ENCODE results near the gene HOXC10.

The HOXC10 gene

DNA sequence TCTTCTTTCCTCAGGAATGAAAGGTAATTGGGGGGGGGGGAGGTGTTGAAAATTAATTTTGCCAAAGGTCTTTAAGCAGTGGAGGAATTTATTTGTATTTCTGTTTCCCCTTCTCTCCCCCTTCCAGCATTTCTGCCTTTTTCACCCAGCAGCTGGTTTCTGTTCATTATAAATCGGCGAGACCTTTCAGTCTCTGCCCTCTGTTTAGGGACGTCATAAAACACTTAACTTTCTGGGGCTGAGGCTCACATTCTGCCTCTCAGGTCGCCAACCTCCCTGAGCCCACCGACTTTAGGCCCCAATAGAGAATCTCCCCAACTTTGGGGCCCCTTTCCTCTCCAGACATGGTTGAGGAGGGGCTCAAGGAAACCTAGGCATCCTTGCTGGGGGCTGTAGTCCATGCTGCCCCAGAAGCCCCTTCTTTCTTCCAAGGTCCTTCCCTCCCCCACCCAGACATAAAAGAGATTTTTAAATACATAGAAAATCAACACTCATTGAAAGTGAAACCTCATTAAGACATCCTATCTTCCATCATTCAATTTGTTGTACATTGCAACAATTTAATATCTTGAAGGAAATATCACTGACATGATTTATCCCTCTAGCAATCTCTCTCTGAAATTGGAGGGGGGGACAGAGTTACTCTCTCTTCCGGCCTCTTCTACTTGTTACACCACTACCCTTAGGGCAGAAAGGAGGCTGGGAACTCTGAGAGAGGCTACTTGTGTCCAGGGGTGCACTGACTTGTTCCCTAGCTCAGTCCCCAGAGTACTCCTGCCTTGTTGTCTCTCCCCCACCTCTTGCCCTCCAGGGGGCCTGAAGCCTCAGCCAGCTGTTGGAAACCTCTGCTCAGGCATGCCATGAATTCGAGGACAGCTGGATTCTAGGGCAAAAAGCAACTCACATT is 40.8 kb downstream of the HOXC10 start:
- H2AFZ ChIP-seq (ENCODE audit: low read depth) = no peak overlapping the region

DNA sequence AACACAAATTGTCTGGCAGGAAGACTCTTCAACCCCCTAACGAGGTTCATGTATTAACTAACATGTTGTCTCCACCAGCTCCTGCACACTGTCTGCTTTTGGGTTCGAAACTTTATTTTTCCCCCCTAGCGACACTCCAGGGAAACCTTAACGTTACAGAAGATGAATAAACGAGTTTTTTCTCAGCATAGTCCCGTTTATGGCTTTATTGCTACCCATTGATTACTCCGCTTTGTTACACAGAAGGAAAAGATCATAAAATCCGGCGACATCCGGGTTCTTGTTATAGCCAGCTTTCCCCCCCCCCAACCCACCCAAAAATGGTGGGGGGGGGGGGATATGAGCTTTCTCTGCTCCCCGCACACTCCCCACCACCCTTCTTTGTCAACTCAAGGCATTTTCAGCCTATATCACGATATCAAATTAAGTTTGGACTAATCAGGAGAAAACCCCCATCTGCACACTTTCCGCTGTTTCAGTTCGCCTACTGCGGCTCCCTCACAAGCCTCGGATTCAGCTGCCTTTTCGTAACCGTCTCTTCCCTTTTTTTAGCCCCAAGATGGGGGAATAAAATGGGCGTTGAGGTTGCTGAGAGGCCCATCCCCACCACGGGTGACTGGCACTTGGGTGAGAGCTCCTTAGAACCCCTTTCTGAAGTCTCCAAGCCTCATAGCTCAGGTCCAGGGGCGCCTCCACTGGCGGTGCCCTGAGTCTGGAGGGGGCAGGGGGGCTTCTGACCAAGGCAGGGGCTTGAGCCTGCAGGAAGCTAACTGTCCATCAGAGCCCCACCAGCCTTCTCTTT is 41.9 kb downstream of the HOXC10 start:
- no peak overlapping the region for H3K4me2 ChIP-seq
- H3K27ac ChIP-seq = no peak overlapping the region
- no peak overlapping the region for H3K4me3 ChIP-seq (IDR thresholded peaks at IDR 0.05; ENCODE audit: insufficient read depth, low read depth, low read length)
- no peaks in the 10 kb centered on the region for H3K36me3 ChIP-seq (ENCODE audit: insufficient read depth)
- H3K79me2 ChIP-seq (ENCODE audit: insufficient read depth, low read depth) = no peaks in the 10 kb centered on the region
- no peaks in the 10 kb centered on the region for H3K4me1 ChIP-seq (ENCODE audit: low read depth, poor library complexity, severe bottlenecking)
- no peak overlapping the region for H3K9ac ChIP-seq
- H3K27me3 ChIP-seq (ENCODE audit: insufficient read depth, low read depth) = peaks cover 99% of the 10 kb centered on the region
- H4K20me1 ChIP-seq (ENCODE audit: insufficient read depth) = no peaks in the 10 kb centered on the region
- no peak overlapping the region for H2AFZ ChIP-seq (ENCODE audit: low read depth)
- TF ChIP-seq, protein P1, sequence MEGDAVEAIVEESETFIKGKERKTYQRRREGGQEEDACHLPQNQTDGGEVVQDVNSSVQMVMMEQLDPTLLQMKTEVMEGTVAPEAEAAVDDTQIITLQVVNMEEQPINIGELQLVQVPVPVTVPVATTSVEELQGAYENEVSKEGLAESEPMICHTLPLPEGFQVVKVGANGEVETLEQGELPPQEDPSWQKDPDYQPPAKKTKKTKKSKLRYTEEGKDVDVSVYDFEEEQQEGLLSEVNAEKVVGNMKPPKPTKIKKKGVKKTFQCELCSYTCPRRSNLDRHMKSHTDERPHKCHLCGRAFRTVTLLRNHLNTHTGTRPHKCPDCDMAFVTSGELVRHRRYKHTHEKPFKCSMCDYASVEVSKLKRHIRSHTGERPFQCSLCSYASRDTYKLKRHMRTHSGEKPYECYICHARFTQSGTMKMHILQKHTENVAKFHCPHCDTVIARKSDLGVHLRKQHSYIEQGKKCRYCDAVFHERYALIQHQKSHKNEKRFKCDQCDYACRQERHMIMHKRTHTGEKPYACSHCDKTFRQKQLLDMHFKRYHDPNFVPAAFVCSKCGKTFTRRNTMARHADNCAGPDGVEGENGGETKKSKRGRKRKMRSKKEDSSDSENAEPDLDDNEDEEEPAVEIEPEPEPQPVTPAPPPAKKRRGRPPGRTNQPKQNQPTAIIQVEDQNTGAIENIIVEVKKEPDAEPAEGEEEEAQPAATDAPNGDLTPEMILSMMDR (conservative IDR thresholded peaks at IDR 0.05; ENCODE audit: low read depth, low read length) = no peak

More for the DNA sequence above, 40.8 kb downstream of the HOXC10 start:
- no peaks in the 10 kb centered on the region for H3K4me1 ChIP-seq (ENCODE audit: low read depth, poor library complexity, severe bottlenecking)
- no peaks in the 10 kb centered on the region for H3K79me2 ChIP-seq (ENCODE audit: insufficient read depth, low read depth)
- H3K27me3 ChIP-seq (ENCODE audit: insufficient read depth, low read depth) = peaks cover 99% of the 10 kb centered on the region
- no peaks in the 10 kb centered on the region for H3K36me3 ChIP-seq (ENCODE audit: insufficient read depth)
- TF ChIP-seq, protein P1 (conservative IDR thresholded peaks at IDR 0.05; ENCODE audit: low read depth, low read length) = no peak
- no peak overlapping the region for H3K9ac ChIP-seq
- no peak overlapping the region for H3K4me3 ChIP-seq (IDR thresholded peaks at IDR 0.05; ENCODE audit: insufficient read depth, low read depth, low read length)
- no peak overlapping the region for H3K27ac ChIP-seq
- no peak overlapping the region for H3K4me2 ChIP-seq
- no peaks in the 10 kb centered on the region for H4K20me1 ChIP-seq (ENCODE audit: insufficient read depth)

DNA sequence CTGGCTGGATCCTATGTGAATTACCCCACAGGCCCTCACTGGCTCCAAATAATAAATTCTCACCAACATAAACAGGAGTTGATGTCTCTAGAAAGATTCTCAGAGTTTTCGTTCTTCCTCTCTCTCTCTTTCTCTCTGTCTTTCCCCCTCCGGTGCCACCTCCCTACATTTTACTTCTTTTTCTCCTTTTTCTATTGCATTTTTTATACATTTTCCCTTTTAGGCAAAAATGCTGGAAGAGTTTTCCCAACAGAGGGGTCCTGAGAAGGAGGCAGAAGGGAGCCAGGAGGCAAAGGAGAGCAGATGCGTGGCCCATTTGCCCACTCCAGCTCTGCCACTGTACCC is 42.5 kb downstream of the HOXC10 start:
- Histone ChIP-seq H3K36me3 (ENCODE audit: insufficient read depth) (no peaks in the 10 kb centered on the region), H3K27ac (no peak overlapping the region), H4K20me1 (ENCODE audit: insufficient read depth) (no peaks in the 10 kb centered on the region), H3K4me2 (no peak overlapping the region), H3K79me2 (ENCODE audit: insufficient read depth, low read depth) (no peaks in the 10 kb centered on the region), H3K9ac (no peak overlapping the region), H3K4me1 (ENCODE audit: low read depth, poor library complexity, severe bottlenecking) (no peaks in the 10 kb centered on the region), H3K27me3 (ENCODE audit: insufficient read depth, low read depth) (peaks cover 99% of the 10 kb centered on the region), H2AFZ (ENCODE audit: low read depth) (no peak overlapping the region), H3K4me3 (IDR thresholded peaks at IDR 0.05; ENCODE audit: insufficient read depth, low read depth, low read length) (no peak overlapping the region)
- TF ChIP-seq, protein P1 (conservative IDR thresholded peaks at IDR 0.05; ENCODE audit: low read depth, low read length) = no peak

DNA sequence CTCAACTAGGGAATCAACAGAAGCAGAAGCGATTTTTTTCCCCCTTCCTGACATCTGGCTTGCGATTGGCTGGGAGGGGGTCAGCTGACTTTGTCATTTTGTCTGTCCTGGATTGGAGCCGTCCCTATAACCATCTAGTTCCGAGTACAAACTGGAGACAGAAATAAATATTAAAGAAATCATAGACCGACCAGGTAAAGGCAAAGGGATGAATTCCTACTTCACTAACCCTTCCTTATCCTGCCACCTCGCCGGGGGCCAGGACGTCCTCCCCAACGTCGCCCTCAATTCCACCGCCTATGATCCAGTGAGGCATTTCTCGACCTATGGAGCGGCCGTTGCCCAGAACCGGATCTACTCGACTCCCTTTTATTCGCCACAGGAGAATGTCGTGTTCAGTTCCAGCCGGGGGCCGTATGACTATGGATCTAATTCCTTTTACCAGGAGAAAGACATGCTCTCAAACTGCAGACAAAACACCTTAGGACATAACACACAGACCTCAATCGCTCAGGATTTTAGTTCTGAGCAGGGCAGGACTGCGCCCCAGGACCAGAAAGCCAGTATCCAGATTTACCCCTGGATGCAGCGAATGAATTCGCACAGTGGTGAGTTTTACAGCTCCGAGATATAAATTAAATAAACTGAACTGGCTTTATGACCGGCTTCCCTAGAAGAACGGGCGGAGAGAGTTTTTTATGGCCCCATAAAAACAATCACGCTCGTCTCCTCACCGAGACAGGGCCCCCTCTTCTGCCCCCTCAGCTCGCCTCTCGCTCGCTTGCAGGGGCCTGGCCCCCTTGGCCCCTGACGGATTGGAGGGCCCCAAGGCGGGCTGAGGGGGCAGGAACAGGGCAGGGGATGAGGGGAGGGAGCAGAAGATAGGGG is 43.6 kb downstream of the HOXC10 start, which contains the start of gene HOXC6:
TSS of gene HOXC6 (plus strand) at position 127 of the 888 bp plus-strand sequence. CDS start at position 209, 82 bp downstream.
- no peaks in the 10 kb centered on the region for H3K4me1 ChIP-seq (ENCODE audit: low read depth, poor library complexity, severe bottlenecking)
- H3K36me3 ChIP-seq (ENCODE audit: insufficient read depth) = no peaks in the 10 kb centered on the region
- no peaks in the 10 kb centered on the region for H4K20me1 ChIP-seq (ENCODE audit: insufficient read depth)
- H3K79me2 ChIP-seq (ENCODE audit: insufficient read depth, low read depth) = no peaks in the 10 kb centered on the region
- H2AFZ ChIP-seq (ENCODE audit: low read depth) = no peak within 1 kb of the TSS
- H3K4me2 ChIP-seq = no peak within 1 kb of the TSS
- H3K9ac ChIP-seq = no peak within 1 kb of the TSS
- TF ChIP-seq, protein P1 (conservative IDR thresholded peaks at IDR 0.05; ENCODE audit: low read depth, low read length) = no peak
- H3K27me3 ChIP-seq (ENCODE audit: insufficient read depth, low read depth) = peaks cover 99% of the 10 kb centered on the region
- H3K27ac ChIP-seq = no peak within 1 kb of the TSS
- no peak within 1 kb of the TSS for H3K4me3 ChIP-seq (IDR thresholded peaks at IDR 0.05; ENCODE audit: insufficient read depth, low read depth, low read length)

Measured in KMS-11 (cell line).